HUES64 (cell line): ENCODE data around the gene RUVBL1.
"Not testable (repeated sequence)": the region's sequence is repeated elsewhere in the genome, so short reads cannot be mapped to it uniquely, and the experiment has no call there.

Experiments
- H3K27ac ChIP-seq: 2 replicates; pipeline ENCODE4 v1.7.0; 2013; ENCODE audit warnings: low read depth, low read length, inconsistent platforms
- H3K27me3 ChIP-seq: 2 replicates; pipeline ENCODE4 v1.6.1; 2013; ENCODE audit warnings: mild to moderate bottlenecking, low read length; ENCODE audit not compliant: insufficient read depth
- H3K36me3 ChIP-seq: 2 replicates; pipeline ENCODE4 v1.6.1; 2013; ENCODE audit warnings: mild to moderate bottlenecking, low read length; ENCODE audit not compliant: insufficient read depth
- H3K4me1 ChIP-seq: 2 replicates; pipeline ENCODE4 v1.6.1; 2013; ENCODE audit warnings: mild to moderate bottlenecking, low read length, moderate library complexity; ENCODE audit not compliant: insufficient read depth
- H3K4me3 ChIP-seq: 2 replicates; pipeline ENCODE4 v1.5.1; 2013; ENCODE audit warnings: mild to moderate bottlenecking, low read length, moderate library complexity
- H3K9ac ChIP-seq: 2 replicates; pipeline ENCODE4 v1.6.1; 2013; ENCODE audit warnings: mild to moderate bottlenecking, low read depth, low read length
- H3K9me3 ChIP-seq: 2 replicates; pipeline ENCODE4 v1.6.1; 2013; ENCODE audit warnings: low read depth, low read length; ENCODE audit not compliant: insufficient read depth
- WGBS: fragments of 150-250, 120-280 bp; methylation state at CpG from one replicate; pipeline ENCODE4 v1.1.7; 2013; ENCODE audit warnings: missing lambda C conversion rate; 5-methylcytosine and 5-hydroxymethylcytosine counted together

Gene RUVBL1

DNA sequence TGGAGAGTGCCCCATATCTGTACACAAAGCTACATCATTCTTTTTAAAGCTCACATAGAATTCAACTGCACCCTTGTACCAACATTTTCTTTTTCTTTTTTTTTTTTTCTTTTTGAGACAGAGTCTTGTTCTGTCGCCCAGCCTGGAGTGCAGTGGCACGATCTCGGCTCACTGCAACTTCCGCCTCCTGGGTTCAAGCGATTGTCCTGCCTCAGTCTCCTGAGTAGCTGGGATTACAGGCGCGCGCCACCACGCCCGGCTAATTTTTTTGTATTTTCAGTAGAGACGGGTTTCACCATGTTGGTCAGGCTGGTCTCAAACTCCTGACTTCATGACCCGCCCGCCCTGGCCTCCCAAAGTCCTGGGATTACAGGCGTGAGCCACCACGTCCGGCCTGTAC, 30.7 kb upstream of the RUVBL1 start:
- H3K4me1 ChIP-seq = not testable (repeated sequence)
- 93% methylated on average over 16 of the region's 16 CpGs for WGBS

DNA sequence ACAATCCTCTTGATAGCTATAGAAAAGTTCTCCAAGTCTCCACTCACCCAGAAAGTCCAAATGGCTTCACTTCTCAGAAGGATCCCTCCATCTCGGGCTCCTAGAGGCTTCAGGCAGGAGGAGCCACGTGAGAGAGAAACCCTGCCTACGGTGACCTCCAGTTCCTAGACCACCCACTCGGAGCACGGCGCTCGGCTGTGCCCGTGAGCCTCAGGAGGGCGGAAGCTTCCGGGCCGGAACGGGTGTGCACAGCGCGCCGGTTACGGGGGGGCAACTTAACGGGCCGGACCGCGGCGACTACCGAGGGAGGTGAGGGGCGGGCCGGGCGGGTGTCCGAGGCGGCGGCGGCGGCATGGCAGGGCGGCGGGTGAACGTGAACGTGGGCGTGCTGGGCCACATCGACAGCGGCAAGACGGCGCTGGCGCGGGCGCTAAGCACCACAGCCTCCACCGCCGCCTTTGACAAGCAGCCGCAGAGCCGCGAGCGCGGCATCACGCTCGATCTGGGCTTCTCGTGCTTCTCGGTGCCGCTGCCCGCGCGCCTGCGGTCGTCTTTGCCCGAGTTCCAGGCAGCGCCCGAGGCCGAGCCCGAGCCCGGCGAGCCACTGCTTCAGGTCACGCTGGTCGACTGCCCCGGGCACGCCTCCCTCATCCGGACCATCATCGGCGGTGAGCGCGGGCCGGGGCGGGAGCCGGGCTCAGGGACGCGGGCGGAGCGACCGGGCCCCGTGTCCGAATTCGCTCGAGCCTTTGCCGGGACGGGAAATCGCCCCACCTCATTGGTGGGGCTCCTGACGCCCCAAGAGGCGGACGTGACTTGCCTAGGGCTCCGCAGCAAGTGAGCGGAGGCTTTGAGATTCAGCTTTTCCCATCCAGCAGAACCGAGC, 29.8 kb upstream of the RUVBL1 start, which contains the start of gene EEFSEC:
EEFSEC (plus strand) TSS at position 326 of the 886 bp plus-strand sequence; CDS start at position 353, 27 bp downstream.
- no peak within 1 kb of the TSS for H3K27ac ChIP-seq
- under 1% methylated on average over 96 of the region's 96 CpGs for WGBS
- H3K4me3 ChIP-seq = peak within 1 kb of the TSS; percentile 91
- H3K9ac ChIP-seq = peak within 1 kb of the TSS; percentile 86
- no peaks in the 10 kb centered on the region for H3K4me1 ChIP-seq
- H3K9me3 ChIP-seq = no peaks in the 10 kb centered on the region
- H3K27me3 ChIP-seq = peaks cover 14% of the 10 kb centered on the region
- peaks cover 18% of the 10 kb centered on the region; the same call in 1 of the 2 replicates for H3K36me3 ChIP-seq

More for the DNA sequence above, 30.7 kb upstream of the RUVBL1 start:
- Histone ChIP-seq H3K36me3 (peaks cover 20% of the 10 kb centered on the region; the same call in 1 of the 2 replicates), H3K4me3 (peak overlapping the region; percentile 91)
- H3K27me3 ChIP-seq, H3K9ac ChIP-seq, H3K27ac ChIP-seq, H3K9me3 ChIP-seq: not testable (repeated sequence)

DNA sequence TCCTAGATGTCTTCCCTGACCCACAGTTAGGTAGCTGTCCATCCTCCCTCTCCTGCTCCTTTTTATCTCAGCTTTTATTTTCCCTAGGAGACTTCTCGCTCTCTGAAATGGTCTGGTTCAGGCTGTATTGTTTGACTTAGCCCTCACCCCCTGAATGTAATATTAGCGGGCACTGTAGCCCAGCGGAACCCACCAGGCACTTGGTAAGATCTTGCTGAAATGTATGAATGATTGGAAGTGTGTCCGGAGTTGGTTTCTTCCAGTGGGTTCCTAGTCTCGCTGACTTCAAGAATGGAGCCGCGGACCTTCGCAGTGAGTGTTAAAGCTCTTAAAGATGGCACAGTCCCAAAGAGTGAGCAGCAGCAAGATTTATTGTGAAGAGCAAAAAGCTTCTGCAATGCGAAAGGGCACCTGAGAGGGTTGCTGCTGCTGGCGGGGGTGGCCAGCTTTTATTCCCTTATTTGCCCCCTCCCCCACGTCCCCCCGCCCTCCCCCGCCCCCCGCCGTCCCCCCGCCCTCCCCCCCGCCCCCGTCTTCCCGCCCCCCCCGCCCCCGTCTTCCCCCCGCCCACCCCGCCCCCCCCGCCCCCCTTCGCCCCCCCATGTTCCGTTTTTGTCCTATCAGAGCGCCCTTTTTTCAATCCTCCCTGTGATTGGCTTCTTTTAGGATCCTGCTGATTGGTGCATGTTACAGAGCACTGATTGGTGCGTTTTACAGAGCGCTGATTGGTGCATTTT, 29.0 kb upstream of the RUVBL1 start:
- peaks cover 12% of the 10 kb centered on the region; the same call in 1 of the 2 replicates for H3K36me3 ChIP-seq
- peak overlapping the region; percentile 91 for H3K4me3 ChIP-seq
- peak overlapping the region; percentile 86 for H3K9ac ChIP-seq
- no peak overlapping the region for H3K27ac ChIP-seq
- H3K4me1 ChIP-seq = no peaks in the 10 kb centered on the region
- H3K27me3 ChIP-seq = peaks cover 14% of the 10 kb centered on the region
- WGBS = 75% methylated on average over 12 of the region's 29 CpGs
- H3K9me3 ChIP-seq = no peaks in the 10 kb centered on the region

DNA sequence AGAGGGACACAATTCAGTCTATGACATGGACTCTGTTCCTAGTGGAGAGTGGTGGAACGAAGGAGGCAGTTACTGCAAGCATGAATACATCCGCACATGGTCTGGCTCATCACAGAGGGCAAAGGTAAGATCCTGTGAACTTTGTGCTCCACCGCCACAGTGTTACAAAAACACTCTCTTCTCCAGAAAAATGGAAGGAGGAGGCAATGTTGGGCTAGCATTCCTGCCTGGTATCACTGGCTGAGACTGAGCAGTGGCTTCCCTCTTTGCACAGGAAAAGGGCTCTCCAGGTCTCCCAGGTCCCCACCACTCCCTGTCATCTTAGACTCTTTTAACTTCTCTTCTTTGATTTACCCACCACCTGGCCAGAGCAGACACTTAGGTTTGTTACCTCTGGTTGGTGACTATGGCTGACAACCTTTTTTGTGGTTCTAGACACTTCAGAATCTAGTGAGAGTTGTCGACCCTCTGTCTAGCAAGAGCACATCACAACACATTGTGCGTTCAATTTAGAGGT, 28.2 kb upstream of the RUVBL1 start:
- 92% methylated on average over 5 of the region's 5 CpGs for WGBS
- Histone ChIP-seq H3K27ac (no peak overlapping the region), H3K36me3 (0 out of 2 replicates have a peak, but pooled peaks cover 4% of the 10 kb centered on the region), H3K4me3 (no peak overlapping the region), H3K9ac (no peak overlapping the region), H3K4me1 (no peaks in the 10 kb centered on the region), H3K9me3 (no peaks in the 10 kb centered on the region), H3K27me3 (peaks cover 14% of the 10 kb centered on the region)

DNA sequence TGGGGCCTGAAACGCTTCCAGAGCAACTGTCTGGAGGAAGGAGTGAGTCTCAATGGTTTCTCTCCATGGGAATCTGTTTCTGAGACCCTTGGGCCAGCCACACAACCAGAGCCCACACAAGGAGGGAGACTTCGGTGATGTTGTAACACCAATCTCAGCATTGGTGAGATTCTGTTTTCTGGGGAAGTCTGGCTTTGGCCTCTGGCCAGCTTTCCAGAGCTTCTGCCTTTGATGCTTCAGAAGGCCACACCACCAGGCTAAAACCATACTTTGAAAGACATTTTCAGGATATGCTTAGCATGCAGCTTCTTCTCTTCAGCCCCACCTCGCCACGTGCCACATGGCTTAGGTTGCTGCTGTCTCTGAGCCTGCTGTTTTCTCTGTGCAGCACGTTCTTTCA, 26.0 kb upstream of the RUVBL1 start:
- Histone ChIP-seq H3K4me1 (no peaks in the 10 kb centered on the region), H3K9me3 (no peaks in the 10 kb centered on the region), H3K4me3 (no peak overlapping the region), H3K27ac (no peak overlapping the region), H3K27me3 (peaks cover 17% of the 10 kb centered on the region), H3K9ac (no peak overlapping the region), H3K36me3 (no peaks in the 10 kb centered on the region)
- 83% methylated on average over 5 of the region's 5 CpGs for WGBS

DNA sequence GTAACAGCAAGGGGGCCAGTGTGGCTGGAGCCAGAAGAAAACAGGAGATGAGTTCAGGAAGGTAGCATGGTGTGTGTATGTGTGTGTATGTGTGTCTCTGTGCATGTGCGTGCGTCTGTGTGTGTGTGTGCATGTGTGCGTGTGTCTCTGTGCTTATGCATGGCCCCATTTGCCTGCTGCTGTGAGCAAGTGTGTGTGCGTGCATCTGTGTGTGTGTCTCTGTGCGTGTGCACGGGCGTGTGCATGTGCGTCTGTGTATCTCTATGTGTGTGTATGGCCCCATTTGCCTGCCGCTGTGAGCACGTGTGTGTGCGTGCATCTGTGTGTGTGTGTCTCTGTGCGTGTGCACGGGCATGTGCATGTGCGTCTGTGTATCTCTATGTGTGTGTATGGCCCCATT, 22.6 kb upstream of the RUVBL1 start:
- Histone ChIP-seq H3K27me3 (peaks cover 8% of the 10 kb centered on the region), H3K4me3 (no peak overlapping the region)

DNA sequence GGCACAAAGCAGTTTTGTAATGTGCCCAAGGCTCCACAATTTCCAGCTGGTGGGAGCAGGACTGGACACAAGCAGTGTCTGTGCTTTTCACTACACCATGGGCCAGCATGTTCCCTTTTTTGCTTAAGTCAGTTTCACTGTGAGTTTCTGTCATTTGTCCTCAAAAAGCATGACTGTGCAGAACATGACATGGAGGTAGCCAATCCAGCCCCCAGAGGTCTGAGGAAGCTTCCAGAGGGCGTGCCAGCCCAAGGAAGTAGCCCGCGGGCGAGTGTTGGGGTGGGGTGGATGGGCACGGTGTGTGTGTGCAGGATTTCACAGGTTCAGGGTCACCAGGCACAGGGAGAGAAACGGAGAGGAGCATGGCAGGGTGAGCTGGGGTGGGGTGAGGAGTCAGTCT, 21.7 kb upstream of the RUVBL1 start:
- 86% methylated on average over 6 of the region's 6 CpGs for WGBS
- H3K27ac ChIP-seq = no peak overlapping the region

More for the DNA sequence above, 22.6 kb upstream of the RUVBL1 start:
- H3K9me3 ChIP-seq = no peaks in the 10 kb centered on the region
- WGBS = 96% methylated on average over 14 of the region's 14 CpGs
- H3K27ac ChIP-seq = no peak overlapping the region
- H3K4me1 ChIP-seq = no peaks in the 10 kb centered on the region
- no peak overlapping the region for H3K9ac ChIP-seq
- H3K36me3 ChIP-seq = no peaks in the 10 kb centered on the region

DNA sequence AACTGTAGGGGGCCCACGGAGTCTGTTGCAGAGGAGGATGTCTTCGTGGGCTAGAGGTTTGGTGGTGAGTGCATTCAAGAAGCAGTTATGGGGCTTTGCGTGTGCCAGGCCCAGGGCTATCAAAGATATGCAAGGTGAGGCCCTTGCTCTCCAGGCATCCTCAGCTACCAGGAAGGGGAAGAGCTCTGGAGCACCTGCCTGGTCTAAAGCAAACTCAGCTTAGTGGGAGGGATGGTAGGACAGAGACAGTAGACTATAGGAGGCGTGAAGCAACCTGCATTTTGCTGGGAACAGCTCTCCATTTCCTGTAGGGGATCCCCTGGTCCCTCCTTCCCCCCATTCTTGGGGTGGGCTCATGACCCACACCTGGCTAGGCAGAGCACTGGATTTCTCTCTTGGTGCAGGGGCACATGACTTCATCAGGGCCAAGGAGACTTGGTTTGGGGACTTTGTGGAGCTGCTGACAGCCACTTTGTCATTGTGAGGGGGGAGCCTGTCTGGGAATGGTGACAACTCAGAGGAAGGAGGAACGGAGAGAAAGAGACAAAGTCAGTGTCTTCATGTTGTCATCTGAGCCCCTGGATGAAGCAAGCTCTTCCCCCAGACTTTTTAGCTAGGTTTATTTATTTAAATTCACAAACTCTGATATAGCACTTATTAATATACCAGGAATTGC, 21.0 kb upstream of the RUVBL1 start:
- Histone ChIP-seq H3K36me3 (no peaks in the 10 kb centered on the region), H3K9me3 (no peaks in the 10 kb centered on the region), H3K9ac (no peak overlapping the region; the same call in 1 of the 2 replicates), H3K4me3 (no peak overlapping the region), H3K27ac (no peak overlapping the region), H3K4me1 (no peaks in the 10 kb centered on the region), H3K27me3 (peaks cover 15% of the 10 kb centered on the region)
- 66% methylated on average over 5 of the region's 5 CpGs for WGBS

More for the DNA sequence above, 21.7 kb upstream of the RUVBL1 start:
- Histone ChIP-seq H3K27me3 (peaks cover 11% of the 10 kb centered on the region), H3K9ac (no peak overlapping the region), H3K4me3 (no peak overlapping the region), H3K9me3 (no peaks in the 10 kb centered on the region), H3K36me3 (no peaks in the 10 kb centered on the region), H3K4me1 (no peaks in the 10 kb centered on the region)

DNA sequence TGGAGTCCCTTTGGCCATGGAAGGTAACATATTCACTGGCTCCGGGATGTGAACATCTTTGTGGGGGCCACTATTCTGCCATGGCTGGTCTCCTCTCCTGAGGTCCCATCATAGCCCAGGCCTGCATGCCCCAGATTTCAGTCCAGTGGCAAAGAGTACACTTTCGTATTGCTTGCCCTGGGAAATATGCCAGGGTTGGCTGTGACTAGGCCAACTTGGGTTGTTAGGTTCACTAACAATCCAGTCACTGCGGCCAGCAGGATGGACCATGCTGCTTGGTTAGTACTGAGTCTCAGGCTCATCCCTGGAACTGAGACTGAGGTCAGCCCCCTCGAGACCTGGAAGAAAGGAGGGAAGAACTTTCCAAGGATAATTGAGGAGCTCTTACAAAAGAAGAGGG, 19.9 kb upstream of the RUVBL1 start:
- Histone ChIP-seq H3K4me3 (no peak overlapping the region), H3K9ac (no peak overlapping the region), H3K36me3 (no peaks in the 10 kb centered on the region), H3K4me1 (no peaks in the 10 kb centered on the region), H3K27me3 (peaks cover 22% of the 10 kb centered on the region), H3K27ac (no peak overlapping the region), H3K9me3 (no peaks in the 10 kb centered on the region)
- WGBS = 91% methylated on average over 4 of the region's 4 CpGs

DNA sequence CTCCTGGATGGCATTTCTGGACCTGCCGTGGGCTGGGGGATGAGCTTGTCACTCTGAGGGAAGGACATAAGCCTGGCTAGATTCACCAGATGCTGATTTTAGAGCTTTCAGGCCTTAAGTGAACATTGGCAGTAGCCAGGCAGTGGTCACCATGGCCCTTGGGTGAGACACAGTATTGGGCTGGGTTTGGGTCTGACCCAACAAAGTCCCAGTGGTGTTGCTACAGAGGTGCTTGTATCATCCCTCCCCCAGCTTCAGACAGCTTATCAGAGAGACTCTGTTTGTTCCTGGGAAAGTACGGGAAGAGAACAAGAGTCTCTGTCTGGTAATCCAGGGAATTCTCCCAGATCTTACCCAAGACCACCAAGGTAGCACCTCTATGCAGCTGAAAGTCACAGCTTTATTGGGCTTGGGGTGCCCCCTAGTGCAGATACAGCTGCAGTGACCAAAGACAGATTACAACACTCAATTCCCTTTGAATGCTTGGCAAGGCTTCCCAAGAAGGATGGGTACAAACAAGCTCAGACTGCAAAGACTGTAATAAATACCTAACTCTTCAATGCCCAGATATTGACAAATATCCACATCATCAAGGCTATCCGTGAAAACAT, 9.8 kb upstream of the RUVBL1 start:
- H3K9ac ChIP-seq = no peak overlapping the region
- no peaks in the 10 kb centered on the region for H3K4me1 ChIP-seq
- no peaks in the 10 kb centered on the region for H3K36me3 ChIP-seq
- no peaks in the 10 kb centered on the region for H3K9me3 ChIP-seq
- H3K4me3 ChIP-seq = no peak overlapping the region
- WGBS = 59% methylated on average over 3 of the region's 3 CpGs
- H3K27me3 ChIP-seq = peaks cover 28% of the 10 kb centered on the region; the same call in 1 of the 2 replicates
- H3K27ac ChIP-seq = no peak overlapping the region
